ENCODE results near the gene TCF4.
A peak's percentile ranks its signal among the peaks of the same experiment; 100 is the strongest.

The TCF4 gene

DNA sequence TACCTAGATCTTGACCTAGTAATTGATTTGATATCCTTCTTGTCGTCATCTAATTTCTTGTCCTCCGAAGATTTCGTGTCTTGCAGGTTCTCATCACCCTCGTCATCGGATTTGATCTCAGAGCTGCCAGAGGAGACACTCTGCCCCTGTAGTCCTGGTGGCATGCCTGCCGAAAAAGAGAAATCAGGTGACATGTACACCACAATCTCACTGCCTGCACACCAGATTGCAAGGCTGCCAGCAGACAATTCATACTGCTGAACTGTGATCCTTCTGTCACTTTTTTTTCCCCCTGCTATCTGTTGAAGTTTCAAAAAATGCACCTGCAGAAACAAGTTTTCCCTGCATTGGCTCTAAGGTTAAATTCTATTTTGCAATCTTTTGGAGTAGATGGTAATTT is 355.5 kb downstream of the TCF4 start:
- DNase-seq (ENCODE audit: low spot score) = peak; percentile 56

DNA sequence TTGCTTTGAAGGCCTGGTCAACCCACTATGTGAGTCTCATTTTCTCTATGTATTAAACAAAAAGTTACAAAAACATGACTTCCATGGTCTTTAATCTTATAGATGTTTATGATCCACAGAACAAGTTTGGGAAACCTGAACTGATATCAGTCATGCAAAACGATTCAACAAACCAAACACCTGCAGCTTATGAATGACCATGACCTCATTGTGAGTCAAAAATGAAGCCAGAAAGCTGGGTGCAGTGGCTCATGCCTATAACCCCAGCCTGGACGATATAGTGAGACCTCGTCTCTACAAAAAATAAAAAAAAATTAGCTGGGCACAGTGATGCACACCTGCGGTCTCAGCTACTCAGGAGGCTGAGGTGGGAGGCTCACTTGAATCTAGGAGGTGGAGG is 358.3 kb downstream of the TCF4 start:
- no peak for DNase-seq (ENCODE audit: low spot score)

DNA sequence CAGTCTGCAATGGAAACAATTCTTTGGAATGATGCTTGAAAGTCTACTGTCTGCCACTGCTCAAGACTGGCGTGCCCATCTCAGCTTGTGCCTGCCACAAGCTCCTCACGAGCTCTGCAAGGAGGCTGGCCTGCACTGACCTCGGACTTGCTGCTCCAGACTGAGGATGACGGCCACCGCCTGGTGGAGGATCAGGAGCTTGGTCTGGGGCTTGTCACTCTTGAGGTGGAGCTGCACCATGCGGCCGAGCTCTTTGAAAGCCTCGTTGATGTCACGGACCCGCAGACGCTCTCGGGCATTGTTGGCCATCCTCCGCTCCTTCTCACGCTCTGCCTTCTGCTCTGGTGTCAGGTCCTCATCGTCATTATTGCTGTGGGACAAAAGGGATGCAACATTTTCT is 359.3 kb downstream of the TCF4 start:
- DNase-seq (ENCODE audit: low spot score) = no peak

DNA sequence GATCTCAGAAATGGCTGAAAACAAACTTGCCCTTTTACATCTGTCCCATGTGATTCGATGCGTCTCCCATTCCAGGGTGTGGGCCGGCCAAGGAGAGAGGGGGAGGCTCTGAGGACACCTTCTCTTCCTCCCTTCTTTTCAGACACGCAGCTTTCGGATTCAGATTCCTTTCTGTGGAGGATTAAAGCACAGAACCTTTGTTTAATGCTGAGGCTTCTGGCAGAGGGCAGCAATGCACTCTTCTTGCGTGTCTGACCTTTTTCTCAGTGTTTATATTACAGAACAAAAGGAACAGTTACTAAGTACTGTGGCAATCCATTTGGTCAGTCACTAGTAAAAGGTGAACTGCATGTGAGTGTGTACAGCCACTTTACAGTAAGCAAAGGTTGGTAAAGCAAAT is 359.8 kb downstream of the TCF4 start:
- DNase-seq (ENCODE audit: low spot score) = no peak

DNA sequence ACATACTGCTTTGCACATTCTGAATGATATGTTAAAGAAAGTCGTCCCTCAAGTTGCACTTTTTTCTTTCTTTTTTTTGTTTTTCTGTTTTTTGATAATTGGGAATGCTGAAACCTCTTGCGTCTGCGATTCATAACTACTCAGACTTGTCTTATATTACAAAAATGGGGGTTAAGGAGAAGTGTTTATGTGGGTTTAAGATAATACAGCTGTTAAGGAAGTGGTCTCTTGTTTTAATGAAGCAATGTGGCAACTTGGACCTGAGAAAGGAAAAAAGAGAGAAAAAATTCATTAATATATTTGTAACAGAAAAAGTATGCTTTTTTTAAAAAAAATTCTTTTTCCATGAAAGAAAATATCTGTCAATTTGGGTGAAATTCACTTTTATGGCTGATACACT is 360.2 kb downstream of the TCF4 start:
- no peak for DNase-seq (ENCODE audit: low spot score)

DNA sequence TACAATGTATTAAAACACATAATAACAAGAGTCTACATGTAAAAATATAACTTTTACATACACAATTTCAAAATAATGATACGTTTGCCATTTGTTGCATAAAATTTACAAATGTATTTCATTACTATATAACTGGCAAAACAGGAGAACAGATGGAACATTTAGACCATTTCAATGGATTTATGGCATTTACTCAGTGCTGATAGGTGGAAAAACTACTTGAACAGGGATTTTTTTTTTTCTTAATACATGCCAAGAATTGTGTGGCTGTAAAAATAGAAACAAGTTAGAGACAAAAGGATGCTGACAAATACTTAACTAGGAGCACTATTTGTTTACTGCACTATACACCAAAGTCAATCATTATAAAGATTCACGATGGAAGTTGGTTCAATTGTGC is 361.9 kb downstream of the TCF4 start:
- DNase-seq (ENCODE audit: low spot score) = no peak

DNA sequence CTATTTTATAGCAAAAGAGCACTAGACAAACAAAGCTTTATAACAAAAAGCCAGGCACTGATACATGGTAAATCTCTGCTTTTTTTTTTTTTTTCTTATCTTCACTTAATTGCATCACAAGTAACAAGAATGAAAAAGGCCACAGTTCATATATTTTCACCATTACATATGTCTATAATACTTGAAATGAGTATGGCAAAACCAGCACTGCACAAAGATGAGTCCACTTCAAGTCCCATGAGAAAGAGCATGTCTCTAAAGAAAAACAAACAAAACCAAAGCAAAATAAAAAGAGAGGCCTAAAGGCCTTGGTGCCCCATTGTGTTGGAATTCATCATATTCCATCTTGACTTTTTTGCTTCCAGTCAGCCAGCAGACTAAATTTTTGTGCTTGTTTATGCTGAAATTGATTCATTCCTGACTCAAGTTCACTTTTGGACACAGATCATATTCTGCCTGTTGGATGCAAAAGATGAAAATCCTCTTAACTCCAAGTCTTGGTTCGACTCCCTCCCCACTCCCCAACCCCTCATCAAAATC is 363.8 kb downstream of the TCF4 start:
- no peak for DNase-seq (ENCODE audit: low spot score)

DNA sequence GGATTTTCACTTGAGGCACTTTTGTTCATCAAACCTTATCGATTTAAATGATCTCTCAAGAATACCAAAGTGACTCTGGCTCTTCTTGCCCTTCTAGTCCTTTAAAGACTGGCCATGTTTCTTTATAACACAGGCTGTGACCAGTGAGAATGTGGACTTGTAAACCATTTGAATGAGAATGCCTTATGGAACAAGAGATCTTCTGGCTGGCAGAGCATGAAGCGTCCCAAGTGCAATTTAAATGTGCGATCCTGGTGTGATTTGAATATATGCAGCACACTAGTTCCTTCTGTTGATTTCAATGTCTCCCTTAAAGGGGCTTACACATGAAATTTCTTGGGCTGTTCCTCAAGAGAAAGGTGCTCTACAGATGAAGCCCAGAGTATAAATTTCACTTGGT is 366.4 kb downstream of the TCF4 start:
- no peak for DNase-seq (ENCODE audit: low spot score)

DNA sequence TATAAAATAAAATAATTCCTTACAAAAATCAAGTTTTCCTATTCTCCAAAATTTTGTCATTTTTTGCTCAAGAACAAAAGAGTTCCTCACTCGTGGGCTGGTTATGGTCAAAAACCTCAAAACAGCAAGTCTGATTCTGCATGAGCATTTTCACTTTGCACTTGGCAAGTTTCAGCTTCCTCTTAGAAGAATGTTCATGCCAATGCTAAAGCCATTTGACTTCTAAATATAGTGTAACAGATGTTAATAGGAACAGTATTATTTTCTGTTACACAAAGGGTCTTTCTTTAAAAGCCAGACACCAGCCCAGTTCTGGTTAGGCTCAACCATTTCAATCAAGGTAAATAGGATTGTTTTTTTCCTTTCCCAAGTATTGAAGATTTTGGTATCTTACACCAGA is 367.5 kb downstream of the TCF4 start:
- no peak for DNase-seq (ENCODE audit: low spot score)

DNA sequence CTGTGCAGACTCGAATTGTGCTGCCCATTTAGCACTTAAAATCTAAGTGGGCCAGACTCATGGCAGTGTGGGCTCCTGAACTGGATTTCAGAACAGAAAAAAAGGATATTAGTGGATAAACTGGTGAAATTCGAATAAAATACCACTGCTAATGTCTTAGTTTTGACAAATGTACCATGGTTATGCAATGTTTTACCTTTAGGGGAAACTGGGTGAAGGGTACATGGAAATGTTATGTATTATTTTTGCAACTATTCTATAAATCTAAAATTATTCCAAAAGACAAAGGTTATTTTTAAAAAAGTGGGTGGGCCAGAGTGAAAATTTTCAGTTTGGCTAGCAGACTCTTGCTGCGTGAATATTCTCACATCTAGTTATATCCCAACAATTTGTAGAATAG is 368.2 kb downstream of the TCF4 start:
- DNase-seq (ENCODE audit: low spot score) = no peak

DNA sequence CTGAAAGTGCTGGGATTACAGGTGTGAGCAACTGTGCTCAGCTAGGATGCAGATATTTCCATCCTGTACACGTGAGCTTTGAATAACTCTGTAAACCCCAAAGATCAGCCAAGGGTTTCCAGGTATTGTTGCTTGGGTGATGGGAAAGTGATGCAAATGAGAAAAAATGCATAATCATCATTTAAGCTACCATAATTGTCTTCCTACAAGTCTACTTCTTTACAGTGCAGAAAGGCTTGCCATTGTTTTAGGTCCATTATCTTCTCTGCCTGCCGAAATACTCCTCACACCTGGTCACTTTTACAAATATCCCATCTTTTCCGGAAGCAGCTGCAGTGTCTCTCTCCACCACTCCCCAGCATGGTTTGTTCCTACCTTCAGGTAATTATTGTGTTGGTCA is 368.9 kb downstream of the TCF4 start:
- DNase-seq (ENCODE audit: low spot score) = no peak

DNA sequence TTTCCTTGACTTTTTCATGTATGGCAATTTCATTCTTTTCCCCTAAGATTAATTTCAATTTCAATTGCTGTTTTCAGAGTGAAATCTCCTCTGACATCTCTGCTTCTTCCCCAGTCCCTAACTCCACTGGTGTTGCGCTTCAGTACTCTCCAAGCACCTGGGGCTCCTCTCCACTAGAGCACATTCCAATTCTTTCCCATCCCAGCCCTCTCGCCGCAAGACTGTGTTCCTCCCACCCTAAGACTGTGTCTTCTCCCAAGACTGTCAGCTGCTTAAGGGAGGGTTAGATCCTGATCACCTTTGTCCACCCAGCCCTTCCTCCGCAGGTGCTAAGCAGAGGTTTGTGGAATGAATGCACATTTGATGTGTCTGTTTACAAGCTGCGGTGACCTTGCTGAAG is 373.0 kb downstream of the TCF4 start:
- no peak for DNase-seq (ENCODE audit: low spot score)

DNA sequence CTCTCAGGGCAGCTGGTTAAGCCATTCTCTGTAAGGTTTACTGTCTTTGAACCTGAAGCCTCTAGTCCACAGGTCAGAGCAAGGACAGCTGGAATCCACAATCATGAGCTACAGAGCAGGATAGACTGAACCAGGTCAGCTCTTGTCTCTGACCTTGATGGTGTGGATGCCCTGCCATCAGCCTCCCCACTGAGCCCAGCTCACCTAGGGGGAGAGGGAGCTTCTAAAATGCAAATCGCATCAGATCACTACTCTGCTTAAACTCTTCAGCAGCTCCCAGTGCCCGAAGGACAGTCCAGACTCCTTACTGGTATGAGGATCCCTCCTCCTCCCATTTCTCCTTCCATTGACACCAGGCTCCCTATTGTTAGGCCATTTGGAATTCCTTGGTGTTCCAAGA is 373.5 kb downstream of the TCF4 start:
- DNase-seq (ENCODE audit: low spot score) = no peak

DNA sequence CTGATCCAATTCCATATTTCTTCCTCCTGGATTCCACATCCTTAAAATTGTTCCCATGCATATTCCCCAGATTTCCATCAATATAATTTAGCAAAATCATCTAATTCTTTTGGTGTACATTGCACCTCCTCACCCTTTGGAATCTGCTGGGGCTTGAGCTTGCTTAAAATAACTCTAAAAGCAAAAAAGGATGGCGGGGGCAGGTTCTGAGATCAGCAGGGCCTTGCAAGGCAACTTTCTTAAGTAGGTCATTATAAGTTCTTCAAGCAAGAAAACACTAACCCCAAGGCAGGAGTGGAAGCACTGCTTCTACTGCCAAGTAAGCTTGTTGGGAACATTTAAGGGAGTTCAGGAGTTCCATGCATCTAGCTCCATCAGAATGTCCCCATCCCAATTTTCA is 374.4 kb downstream of the TCF4 start:
- DNase-seq (ENCODE audit: low spot score) = no peak

DNA sequence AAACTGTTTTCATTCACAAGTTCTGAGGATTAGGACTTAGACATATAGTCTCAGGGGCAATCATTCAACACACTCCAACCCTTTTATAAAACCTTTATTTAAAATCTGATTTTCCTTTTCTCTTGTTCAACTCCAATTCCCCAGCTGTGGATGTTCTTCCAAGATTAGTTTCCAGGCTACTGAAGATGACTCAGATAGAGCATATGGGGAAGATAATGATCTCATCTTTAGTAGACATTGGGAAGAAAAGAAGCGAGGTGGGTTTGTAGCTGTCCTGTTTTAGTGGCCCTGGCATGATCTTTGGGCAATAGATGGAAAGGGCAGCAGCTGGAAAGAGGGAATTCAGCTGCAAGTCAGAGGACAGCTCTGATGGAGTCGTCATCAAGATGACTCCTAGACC is 381.1 kb downstream of the TCF4 start:
- DNase-seq (ENCODE audit: low spot score) = no peak

DNA sequence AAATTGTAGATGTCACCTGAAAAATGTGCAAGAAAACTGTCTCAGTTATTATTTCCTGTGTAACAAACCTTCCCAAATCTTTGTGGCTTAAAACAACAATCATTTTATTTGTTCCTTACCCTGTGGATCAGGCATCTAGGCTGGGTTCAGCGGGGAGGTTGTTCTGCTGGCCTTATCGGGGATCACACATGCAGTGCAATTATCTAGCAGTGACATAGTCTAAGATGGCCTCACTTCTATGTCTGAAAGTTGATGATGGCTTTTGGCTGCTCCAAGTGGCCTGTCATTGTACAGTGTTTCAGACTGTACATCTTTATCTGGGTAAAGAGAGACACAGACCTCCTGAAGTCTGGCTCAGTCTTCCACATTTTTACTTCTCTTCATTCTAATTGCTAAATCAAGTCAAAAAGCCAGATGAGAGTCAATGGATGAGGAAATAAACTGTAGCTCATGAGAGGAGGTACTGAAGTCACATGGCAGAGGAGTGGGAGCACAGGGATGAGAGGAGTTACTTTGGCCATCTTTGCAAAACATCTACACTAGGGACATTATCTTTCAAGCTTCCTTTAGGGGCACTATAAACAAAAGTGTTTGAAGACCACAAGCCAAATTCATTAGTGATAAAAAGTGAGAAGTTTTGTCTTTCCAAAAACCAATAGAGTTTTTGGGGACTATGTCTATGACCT is 385.6 kb downstream of the TCF4 start:
- no peak for DNase-seq (ENCODE audit: low spot score)

DNA sequence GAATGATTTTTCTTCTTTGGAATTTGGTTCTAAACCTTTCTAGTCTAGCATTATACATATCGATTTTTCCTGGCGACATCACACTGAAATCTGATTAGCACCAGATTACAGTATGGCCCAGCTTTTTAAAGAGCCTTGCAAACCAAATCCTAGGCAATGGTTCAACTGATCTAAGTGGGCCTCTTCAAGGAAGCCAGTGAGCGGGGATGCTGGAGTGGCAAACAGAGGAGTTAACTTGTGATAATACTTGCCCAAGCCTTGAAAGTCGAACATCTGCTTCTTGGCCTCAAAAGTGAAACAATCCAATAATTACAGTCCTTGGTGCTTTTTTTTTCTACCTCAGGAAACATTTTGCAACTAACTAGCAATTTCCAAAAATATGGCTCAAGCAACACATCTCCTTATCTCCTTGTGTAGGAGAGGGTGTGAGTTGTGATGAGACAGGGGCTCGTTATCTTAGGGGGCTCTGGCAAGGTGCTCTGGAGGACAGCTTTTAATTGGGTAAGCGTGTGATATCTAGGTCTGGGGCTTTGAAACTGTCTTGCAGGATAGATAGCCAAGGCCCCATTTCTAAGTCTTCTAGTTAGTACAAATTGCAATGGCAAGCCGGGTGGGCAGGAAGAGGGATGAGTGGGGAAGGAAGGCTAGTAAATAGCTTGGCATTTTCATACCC is 388.6 kb downstream of the TCF4 start:
- DNase-seq (ENCODE audit: low spot score) = no peak

DNA sequence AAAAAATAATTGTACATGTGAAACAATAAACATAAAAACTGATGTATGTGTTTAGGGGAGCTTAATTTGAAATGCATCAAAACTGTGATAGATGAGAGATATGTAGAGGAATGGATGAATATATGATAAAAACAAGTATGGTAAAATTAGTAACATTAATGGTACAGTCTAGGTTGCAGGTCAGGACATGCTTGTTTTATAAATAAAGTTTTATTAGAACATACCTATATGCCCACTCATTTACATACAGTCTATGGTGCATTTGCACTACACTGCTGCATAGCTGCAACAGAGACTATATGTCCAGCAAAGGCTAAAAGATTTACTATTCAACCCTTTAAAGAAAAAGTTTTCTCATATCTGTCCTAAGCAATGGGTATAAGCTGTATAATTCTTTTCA is 392.1 kb downstream of the TCF4 start:
- no peak for DNase-seq (ENCODE audit: low spot score)

DNA sequence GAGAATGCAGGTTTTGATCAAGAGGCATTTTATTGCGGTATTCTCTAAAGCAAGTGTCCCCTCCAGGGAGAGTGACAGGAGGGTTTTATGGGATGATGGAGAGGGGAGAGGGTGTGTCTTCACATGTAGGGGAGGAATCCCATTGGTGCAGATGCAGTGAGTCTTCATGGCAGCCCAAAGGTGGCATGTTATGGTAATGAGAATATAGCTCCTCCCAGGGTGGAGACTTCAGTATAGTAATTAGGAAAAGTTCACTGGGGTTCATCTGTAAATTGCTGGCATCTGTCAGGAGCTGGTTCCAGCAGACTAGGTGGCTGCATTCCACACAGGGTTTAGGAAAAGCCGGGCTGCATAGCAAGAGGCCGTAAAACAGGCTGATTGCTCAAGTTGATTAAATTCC is 398.0 kb downstream of the TCF4 start:
- no peak for DNase-seq (ENCODE audit: low spot score)

DNA sequence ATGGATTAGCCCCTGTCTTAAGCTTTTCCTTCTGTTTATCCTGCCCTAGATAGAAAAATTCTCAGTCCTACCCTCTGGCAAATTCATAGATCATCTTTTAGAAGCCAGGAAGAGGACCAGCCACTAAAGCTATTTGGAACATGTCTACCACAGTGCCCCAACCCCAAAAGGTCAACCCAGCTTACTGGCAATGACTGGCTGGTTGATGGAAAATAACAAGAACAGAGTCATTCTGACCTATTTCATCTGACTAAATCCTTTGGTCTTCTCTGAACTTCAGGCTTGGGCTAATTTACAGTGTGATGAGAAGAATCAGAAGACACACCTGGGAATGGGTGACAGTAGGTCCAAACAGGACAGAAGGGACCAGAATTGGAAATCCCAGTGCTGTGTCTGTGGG is 401.4 kb downstream of the TCF4 start:
- DNase-seq (ENCODE audit: low spot score) = no peak

DNA sequence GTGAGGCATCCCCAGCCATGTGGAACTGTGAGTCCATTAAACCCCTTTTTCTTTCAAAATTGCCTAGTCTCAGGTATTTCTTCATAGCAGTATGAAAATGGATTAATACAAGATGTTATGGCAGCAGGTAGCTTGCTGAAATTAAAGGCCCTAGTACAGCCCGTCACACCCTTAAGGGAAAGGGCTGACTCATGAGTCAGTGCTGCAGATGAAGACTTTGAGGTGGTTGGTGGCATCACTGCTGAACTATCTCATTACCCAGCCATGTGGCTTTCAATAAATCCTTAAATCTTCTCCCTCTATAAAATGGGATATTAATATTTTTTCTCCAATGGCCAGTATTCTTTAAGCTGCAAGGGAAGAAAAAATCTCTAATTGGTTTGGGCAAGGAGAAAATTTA is 402.6 kb downstream of the TCF4 start:
- no peak for DNase-seq (ENCODE audit: low spot score)

DNA sequence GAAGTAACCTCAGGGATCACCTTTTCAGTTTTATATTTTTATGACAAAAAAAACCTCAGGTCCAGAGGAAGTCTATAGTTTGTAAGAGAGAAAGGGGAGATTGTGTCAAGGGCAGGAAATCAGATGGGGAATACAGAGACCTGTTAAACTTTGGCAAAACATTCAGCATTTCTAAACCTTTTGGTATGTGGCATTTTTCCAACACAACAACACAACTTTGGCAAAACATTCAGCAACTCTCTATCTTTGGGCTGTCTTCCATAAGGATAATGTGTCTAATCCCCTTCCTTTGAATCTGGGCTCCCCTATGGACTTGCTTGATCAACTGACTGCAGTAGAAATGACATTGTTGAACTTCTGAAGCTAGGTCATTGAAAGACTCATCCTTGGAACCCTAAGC is 408.2 kb downstream of the TCF4 start:
- DNase-seq (ENCODE audit: low spot score) = no peak

DNA sequence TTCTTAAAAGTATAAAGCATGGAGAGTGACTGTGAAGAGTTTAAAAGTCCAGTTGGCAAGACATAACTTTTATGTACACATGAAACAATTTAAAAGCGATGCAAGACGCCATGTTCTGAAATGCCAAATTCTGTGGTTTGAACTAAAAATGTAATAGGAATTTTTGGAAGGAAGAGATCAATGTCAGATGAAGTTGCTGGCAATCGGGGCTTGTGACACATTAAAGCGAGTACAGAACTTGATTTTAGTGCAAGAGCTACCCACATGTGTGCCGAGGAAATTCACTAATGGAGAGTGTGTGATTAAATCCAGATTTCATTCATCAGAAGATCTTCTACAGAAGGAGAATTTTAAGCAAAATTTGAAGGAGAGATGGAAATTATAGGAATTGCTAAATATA is 408.6 kb downstream of the TCF4 start:
- no peak for DNase-seq (ENCODE audit: low spot score)

DNA sequence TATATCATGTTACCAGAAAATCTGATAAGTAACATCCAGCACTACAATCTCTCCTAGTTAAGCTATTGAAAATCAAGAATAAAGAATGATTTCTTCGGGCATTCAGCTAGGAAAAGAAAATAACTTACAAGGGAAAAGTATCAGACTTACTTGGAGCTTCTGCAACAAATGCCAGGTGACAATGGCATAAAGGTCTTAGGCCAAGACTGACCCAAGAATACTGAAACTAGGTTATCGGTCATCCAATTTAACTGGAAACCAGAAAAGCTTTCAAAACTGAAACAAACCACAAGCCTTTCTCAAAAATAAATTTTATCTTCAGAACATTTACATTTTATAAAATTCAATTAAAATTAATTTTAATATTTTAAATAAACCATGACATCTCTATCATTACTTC is 414.7 kb downstream of the TCF4 start:
- DNase-seq (ENCODE audit: low spot score) = no peak
